ENCODE results near the gene VWCE. TPM values are rescaled to one million over a fixed set of nuclear protein-coding genes. Genes with fewer than 3 reads are reported as not detected.
"Not testable (repeated sequence)": the region's sequence is repeated elsewhere in the genome, so short reads cannot be mapped to it uniquely, and the experiment has no call there.

The VWCE gene
- total RNA-seq, 1 experiment from 2014 or later = 0.51 TPM

DNA sequence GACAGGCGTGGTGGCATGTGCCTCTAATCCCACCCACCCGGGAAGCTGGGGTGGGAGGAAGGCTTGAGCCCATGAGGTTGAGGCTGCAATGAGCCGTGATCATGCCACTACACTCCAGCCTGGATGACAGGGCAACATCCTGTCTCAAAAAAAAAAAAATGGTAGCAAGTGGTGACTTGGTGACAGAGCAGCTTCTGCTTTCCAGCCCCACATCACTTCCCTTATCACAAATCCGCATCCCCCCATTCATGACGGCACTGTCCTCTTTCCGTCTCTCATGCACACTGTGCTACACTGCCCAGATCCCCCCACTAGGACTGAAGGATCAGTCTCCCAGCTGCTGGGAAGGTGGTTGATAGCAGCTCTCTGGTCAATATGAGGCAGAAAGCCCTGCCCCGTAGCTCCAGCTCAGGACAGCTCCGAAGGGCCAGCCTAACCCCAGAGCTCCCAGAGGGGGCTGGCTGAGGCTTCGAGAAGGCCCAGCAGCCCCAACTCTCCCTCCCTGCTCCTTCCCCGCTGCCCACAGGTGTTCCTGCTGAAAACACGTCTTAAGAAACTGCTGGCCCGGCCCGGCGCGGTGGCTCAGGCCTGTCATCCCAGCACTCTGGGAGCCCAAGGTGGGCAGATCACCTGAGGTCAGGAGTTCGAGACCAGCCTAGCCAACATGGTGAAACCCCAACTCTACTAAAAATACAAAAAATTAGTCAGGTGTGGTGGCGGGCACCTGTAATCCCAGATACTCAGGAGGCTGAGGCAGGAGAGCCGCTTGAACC, 38.2 kb downstream of the VWCE start:
- POLR2A ChIA-PET = no interaction called here
- no peak for ATAC-seq
- BruUV-seq (replicated peaks) = no TSS peak
- intact Hi-C loops (cut with micrococcal nuclease; ENCODE audit: unreplicated experiment) (no loop called here), in situ Hi-C loops (cut with HindIII; ENCODE audit: low pct_unique_long_range_greater_than_20kb, low sequenced_read_pairs) (no loop called here)
- CTCF ChIA-PET = interaction anchor here (0.6 kb wide), 1 partner anchor 107 kb away, joined by 3 read pairs; no protein-coding TSS in a partner anchor
- Histone ChIP-seq H3K4me3 (ENCODE audit: low read depth in 2 of 2, low read length in 2 of 2) (no peak overlapping the region), H3K4me1 (ENCODE audit: control insufficient read depth, insufficient read depth, low read length) (no peaks in the 10 kb centered on the region), H3K36me3 (ENCODE audit: control insufficient read depth, insufficient read depth, low read length) (no peaks in the 10 kb centered on the region), H3K9me3 (ENCODE audit: control insufficient read depth, insufficient read depth, low read depth, low read length) (no peaks in the 10 kb centered on the region), H3K27me3 (ENCODE audit: control insufficient read depth, insufficient read depth, low read length) (no peaks in the 10 kb centered on the region), H3K27ac (ENCODE audit: low read length) (no peak overlapping the region)
- DNase-seq (ENCODE audit: low read depth, low spot score) = no peak
- TF ChIP-seq, protein P1, sequence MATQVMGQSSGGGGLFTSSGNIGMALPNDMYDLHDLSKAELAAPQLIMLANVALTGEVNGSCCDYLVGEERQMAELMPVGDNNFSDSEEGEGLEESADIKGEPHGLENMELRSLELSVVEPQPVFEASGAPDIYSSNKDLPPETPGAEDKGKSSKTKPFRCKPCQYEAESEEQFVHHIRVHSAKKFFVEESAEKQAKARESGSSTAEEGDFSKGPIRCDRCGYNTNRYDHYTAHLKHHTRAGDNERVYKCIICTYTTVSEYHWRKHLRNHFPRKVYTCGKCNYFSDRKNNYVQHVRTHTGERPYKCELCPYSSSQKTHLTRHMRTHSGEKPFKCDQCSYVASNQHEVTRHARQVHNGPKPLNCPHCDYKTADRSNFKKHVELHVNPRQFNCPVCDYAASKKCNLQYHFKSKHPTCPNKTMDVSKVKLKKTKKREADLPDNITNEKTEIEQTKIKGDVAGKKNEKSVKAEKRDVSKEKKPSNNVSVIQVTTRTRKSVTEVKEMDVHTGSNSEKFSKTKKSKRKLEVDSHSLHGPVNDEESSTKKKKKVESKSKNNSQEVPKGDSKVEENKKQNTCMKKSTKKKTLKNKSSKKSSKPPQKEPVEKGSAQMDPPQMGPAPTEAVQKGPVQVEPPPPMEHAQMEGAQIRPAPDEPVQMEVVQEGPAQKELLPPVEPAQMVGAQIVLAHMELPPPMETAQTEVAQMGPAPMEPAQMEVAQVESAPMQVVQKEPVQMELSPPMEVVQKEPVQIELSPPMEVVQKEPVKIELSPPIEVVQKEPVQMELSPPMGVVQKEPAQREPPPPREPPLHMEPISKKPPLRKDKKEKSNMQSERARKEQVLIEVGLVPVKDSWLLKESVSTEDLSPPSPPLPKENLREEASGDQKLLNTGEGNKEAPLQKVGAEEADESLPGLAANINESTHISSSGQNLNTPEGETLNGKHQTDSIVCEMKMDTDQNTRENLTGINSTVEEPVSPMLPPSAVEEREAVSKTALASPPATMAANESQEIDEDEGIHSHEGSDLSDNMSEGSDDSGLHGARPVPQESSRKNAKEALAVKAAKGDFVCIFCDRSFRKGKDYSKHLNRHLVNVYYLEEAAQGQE (IDR thresholded peaks at IDR 0.05; ENCODE audit: insufficient read depth in 1 of 2, low read depth in 2 of 2, low read length in 1 of 2) = no peak
- TF ChIP-seq, protein P2, sequence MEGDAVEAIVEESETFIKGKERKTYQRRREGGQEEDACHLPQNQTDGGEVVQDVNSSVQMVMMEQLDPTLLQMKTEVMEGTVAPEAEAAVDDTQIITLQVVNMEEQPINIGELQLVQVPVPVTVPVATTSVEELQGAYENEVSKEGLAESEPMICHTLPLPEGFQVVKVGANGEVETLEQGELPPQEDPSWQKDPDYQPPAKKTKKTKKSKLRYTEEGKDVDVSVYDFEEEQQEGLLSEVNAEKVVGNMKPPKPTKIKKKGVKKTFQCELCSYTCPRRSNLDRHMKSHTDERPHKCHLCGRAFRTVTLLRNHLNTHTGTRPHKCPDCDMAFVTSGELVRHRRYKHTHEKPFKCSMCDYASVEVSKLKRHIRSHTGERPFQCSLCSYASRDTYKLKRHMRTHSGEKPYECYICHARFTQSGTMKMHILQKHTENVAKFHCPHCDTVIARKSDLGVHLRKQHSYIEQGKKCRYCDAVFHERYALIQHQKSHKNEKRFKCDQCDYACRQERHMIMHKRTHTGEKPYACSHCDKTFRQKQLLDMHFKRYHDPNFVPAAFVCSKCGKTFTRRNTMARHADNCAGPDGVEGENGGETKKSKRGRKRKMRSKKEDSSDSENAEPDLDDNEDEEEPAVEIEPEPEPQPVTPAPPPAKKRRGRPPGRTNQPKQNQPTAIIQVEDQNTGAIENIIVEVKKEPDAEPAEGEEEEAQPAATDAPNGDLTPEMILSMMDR (IDR thresholded peaks at IDR 0.05) = no peak
- no peak for TF ChIP-seq SIN3A (IDR thresholded peaks at IDR 0.05; ENCODE audit: borderline replicate concordance, insufficient read depth, low read depth, low read length)
- TF ChIP-seq TCF7L2 (IDR thresholded peaks at IDR 0.05; ENCODE audit: low read depth, low read length) = no peak
- TF ChIP-seq POLR2AphosphoS5 (IDR thresholded peaks at IDR 0.05; ENCODE audit: low read depth, low read length) = no peak

DNA sequence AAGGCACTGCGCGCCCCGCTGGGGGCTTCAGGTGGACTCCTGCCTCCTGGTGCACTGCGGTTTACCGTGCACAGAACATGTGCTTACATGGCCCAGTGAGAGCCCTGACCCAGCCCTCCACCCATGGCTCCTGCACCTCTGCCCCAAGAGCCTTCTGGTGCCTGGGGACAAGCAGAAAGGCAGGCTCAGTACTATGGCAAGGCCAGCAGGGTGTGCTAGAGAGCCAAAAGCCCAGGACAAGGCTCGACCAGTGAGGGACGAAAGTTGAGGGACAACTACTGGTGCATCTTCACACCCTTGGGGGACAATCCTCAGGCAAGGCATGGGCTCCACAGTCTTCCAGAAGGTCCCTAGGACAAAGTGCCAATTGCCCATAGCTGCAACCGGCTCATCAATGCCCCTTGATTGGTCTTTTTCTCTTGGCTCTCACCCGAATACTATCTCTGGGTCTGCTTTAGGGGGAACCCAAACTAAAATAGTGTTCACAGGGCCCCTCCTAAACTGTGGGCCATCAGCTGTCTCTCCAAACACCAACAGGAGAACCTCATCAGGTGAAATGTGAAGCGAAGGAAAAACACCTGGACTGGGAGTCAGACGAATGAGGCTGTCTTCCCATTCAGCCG, 40.6 kb downstream of the VWCE start:
- in situ Hi-C loops (cut with HindIII; ENCODE audit: low pct_unique_long_range_greater_than_20kb, low sequenced_read_pairs) (no loop called here), intact Hi-C loops (cut with micrococcal nuclease; ENCODE audit: unreplicated experiment) (no loop called here)
- TF ChIP-seq, protein P1 (IDR thresholded peaks at IDR 0.05; ENCODE audit: insufficient read depth in 1 of 2, low read depth in 2 of 2, low read length in 1 of 2) = no peak
- TF ChIP-seq, protein P2 (IDR thresholded peaks at IDR 0.05) = peak; percentile 94
- ATAC-seq = peak; percentile 94
- ChIA-PET CTCF (interaction anchor here (0.6 to 1.1 kb wide), 3 partner anchors 27 to 365 kb away, joined by 4 to 5 read pairs (median 5); no protein-coding TSS in a partner anchor), POLR2A (no interaction called here)
- no peaks in the 10 kb centered on the region for H3K27me3 ChIP-seq (ENCODE audit: control insufficient read depth, insufficient read depth, low read length)
- no peak overlapping the region for H3K4me3 ChIP-seq (ENCODE audit: low read depth in 2 of 2, low read length in 2 of 2)
- H3K9me3 ChIP-seq (ENCODE audit: control insufficient read depth, insufficient read depth, low read depth, low read length) = no peaks in the 10 kb centered on the region
- no peaks in the 10 kb centered on the region for H3K36me3 ChIP-seq (ENCODE audit: control insufficient read depth, insufficient read depth, low read length)
- BruUV-seq (replicated peaks) = no TSS peak
- H3K27ac ChIP-seq (ENCODE audit: low read length) = no peak overlapping the region
- no peaks in the 10 kb centered on the region for H3K4me1 ChIP-seq (ENCODE audit: control insufficient read depth, insufficient read depth, low read length)
- peak; percentile 56 for DNase-seq (ENCODE audit: low read depth, low spot score)

DNA sequence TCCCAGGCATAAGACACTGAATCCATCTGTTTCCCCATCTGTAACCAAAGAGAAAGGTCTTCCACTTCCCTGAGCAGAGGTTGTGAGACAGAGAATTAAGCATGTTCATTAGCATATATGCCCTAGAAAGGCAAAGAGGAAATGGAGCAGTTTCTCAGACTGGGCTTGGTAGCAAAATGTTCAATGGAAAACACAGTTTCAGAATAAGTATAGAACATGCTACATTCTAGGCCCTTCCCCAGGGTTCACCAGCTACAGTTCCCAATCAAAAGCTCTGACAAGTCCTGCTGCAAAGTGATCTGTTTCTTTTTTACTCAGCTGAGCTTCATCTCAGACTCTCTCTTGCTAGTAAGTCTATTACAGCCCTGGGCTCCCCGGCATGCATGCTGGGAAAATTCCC, 42.8 kb downstream of the VWCE start:
- POLR2A ChIA-PET = interaction anchor here (0.6 kb wide), 1 partner anchor 15 kb away, joined by 4 read pairs; no protein-coding TSS in a partner anchor
- BruUV-seq (replicated peaks); in situ Hi-C loops (cut with HindIII; ENCODE audit: low pct_unique_long_range_greater_than_20kb, low sequenced_read_pairs): not testable (repeated sequence)

More for the DNA sequence above, 42.8 kb downstream of the VWCE start:
- intact Hi-C loops (cut with micrococcal nuclease; ENCODE audit: unreplicated experiment); DNase-seq (ENCODE audit: low read depth, low spot score); H3K9me3 ChIP-seq (ENCODE audit: control insufficient read depth, insufficient read depth, low read depth, low read length); H3K27me3 ChIP-seq (ENCODE audit: control insufficient read depth, insufficient read depth, low read length); H3K36me3 ChIP-seq (ENCODE audit: control insufficient read depth, insufficient read depth, low read length); H3K4me1 ChIP-seq (ENCODE audit: control insufficient read depth, insufficient read depth, low read length); H3K27ac ChIP-seq (ENCODE audit: low read length); ATAC-seq; H3K4me3 ChIP-seq (ENCODE audit: low read depth in 2 of 2, low read length in 2 of 2): not testable (repeated sequence)
- CTCF ChIA-PET = interaction anchor here (1.0 kb wide), 1 partner anchor 28 kb away, joined by 3 read pairs; no protein-coding TSS in a partner anchor
